ENCODE measurements around the gene SLC38A2.

- TF ChIP-seq CTCF (IDR thresholded peaks at IDR 0.05) (no peak), POLR2A (IDR thresholded peaks at IDR 0.05) (no peak), EP300 (IDR thresholded peaks at IDR 0.05) (no peak), POLR2AphosphoS5 (IDR thresholded peaks at IDR 0.05) (no peak)
Measured at GRCh38 chr12:46361667-46362034, 10.9 kb downstream of the SLC38A2 start.
